Measurements from ENCODE around the gene BCKDHB. TPM values are rescaled to one million over a fixed set of nuclear protein-coding genes. Genes with fewer than 3 reads are reported as not detected.

Gene BCKDHB
- polyA plus RNA-seq, 1 of the 3 experiments (the other 2 are of a cell fraction), result 19.9 TPM

GRCh38 chr6:80095600-80095999 lies 10.9 kb upstream of the BCKDHB start:
- no peak for DNase-seq
- Histone ChIP-seq H3K27me3 (ENCODE audit: insufficient read depth) (no peaks in the 10 kb centered on the region; the same call in 1 of the 2 replicates), H3K36me3 (replicated peaks in 1 of 2; ENCODE audit: control insufficient read depth in 1 of 2, insufficient read depth in 2 of 2, low read length in 1 of 2) (no peaks in the 10 kb centered on the region), H2AFZ (ENCODE audit: low read depth) (no peak overlapping the region), H4K20me1 (ENCODE audit: insufficient read depth) (no peaks in the 10 kb centered on the region), H3K27ac (ENCODE audit: low read depth in 2 of 2, low read length in 1 of 2) (no peak overlapping the region), H3K4me1 (ENCODE audit: control insufficient read depth in 1 of 2, insufficient read depth in 2 of 2, low read depth in 1 of 2, low read length in 1 of 2) (no peaks in the 10 kb centered on the region), H3F3A (replicated peaks; ENCODE audit: insufficient read depth) (no peaks in the 10 kb centered on the region), H3K9me2 (no peaks in the 10 kb centered on the region), H3K79me2 (ENCODE audit: insufficient read depth) (no peaks in the 10 kb centered on the region), H3K9ac (no peak overlapping the region), H3K4me3 (ENCODE audit: low read depth in 2 of 2, low read length in 1 of 2) (no peak overlapping the region), H3K4me2 (no peak overlapping the region), H3K9me3 (no peaks in the 10 kb centered on the region)
- POLR2A ChIA-PET, result no interaction called here
- CTCF ChIA-PET, result interaction anchor here (1.0 to 2.3 kb wide), 3 partner anchors 9 to 146 kb away, joined by 3 to 19 read pairs (median 4); no protein-coding TSS in a partner anchor
- TF ChIP-seq YY1 (IDR thresholded peaks at IDR 0.05; ENCODE audit: low read depth) (no peak), FOXJ3 (CRISPR knock-in tag; IDR thresholded peaks at IDR 0.05) (no peak), RFX5 (IDR thresholded peaks at IDR 0.05; ENCODE audit: low read length) (no peak), USF1 (IDR thresholded peaks at IDR 0.05; ENCODE audit: borderline replicate concordance, low read depth) (no peak), EZH2phosphoT487 (IDR thresholded peaks at IDR 0.05; ENCODE audit: borderline replicate concordance, low read depth) (no peak), SIN3A (IDR thresholded peaks at IDR 0.05; ENCODE audit: borderline replicate concordance, low read depth, low read length) (no peak), TCF12 (IDR thresholded peaks at IDR 0.05) (no peak), IRF3 (IDR thresholded peaks at IDR 0.05; ENCODE audit: low read depth, low read length) (no peak), POLR2AphosphoS5 (IDR thresholded peaks at IDR 0.05; ENCODE audit: low read depth, low read length) (no peak)
- 74% methylated on average over 3 of the region's 3 CpGs for WGBS (ENCODE audit: low lambda C conversion rate)

GRCh38 chr6:80098392-80098791 lies 8.1 kb upstream of the BCKDHB start:
- H3K27me3 ChIP-seq (ENCODE audit: insufficient read depth), result no peaks in the 10 kb centered on the region; the same call in 1 of the 2 replicates
- no peaks in the 10 kb centered on the region for H3F3A ChIP-seq (replicated peaks; ENCODE audit: insufficient read depth)
- CTCF ChIA-PET, result interaction anchor here (1.0 to 3.5 kb wide), 2 partner anchors 149 to 229 kb away, joined by 4 to 28 read pairs; no protein-coding TSS in a partner anchor
- no peaks in the 10 kb centered on the region for H4K20me1 ChIP-seq (ENCODE audit: insufficient read depth)
- POLR2A ChIA-PET, result no interaction called here
- H3K9ac ChIP-seq, result no peak overlapping the region
- H3K27ac ChIP-seq (ENCODE audit: low read depth in 2 of 2, low read length in 1 of 2), result no peak overlapping the region
- no peaks in the 10 kb centered on the region for H3K36me3 ChIP-seq (replicated peaks in 1 of 2; ENCODE audit: control insufficient read depth in 1 of 2, insufficient read depth in 2 of 2, low read length in 1 of 2)
- no peaks in the 10 kb centered on the region for H3K4me1 ChIP-seq (ENCODE audit: control insufficient read depth in 1 of 2, insufficient read depth in 2 of 2, low read depth in 1 of 2, low read length in 1 of 2)
- no peaks in the 10 kb centered on the region for H3K9me2 ChIP-seq
- H2AFZ ChIP-seq (ENCODE audit: low read depth), result no peak overlapping the region
- no peak overlapping the region for H3K4me2 ChIP-seq
- DNase-seq, result no peak
- no peaks in the 10 kb centered on the region for H3K79me2 ChIP-seq (ENCODE audit: insufficient read depth)
- H3K4me3 ChIP-seq (ENCODE audit: low read depth in 2 of 2, low read length in 1 of 2), result no peak overlapping the region
- no peak for TF ChIP-seq JUND (IDR thresholded peaks at IDR 0.05)
- no peak for TF ChIP-seq FOXM1 (IDR thresholded peaks at IDR 0.05; ENCODE audit: low read depth)
- TF ChIP-seq EZH2phosphoT487 (IDR thresholded peaks at IDR 0.05; ENCODE audit: borderline replicate concordance, low read depth), result no peak
- TF ChIP-seq GATA2 (CRISPR knock-in tag; IDR thresholded peaks at IDR 0.05), result no peak
- no peak for TF ChIP-seq ELF1 (IDR thresholded peaks at IDR 0.05)
- no peak for TF ChIP-seq RFX5 (IDR thresholded peaks at IDR 0.05; ENCODE audit: low read length)
- TF ChIP-seq IRF3 (IDR thresholded peaks at IDR 0.05; ENCODE audit: low read depth, low read length), result no peak
- TF ChIP-seq USF2 (IDR thresholded peaks at IDR 0.05; ENCODE audit: borderline replicate concordance, low read depth, low read length), result no peak
- TF ChIP-seq NRF1 (IDR thresholded peaks at IDR 0.05; ENCODE audit: low read depth, low read length), result no peak
- TF ChIP-seq MXI1 (IDR thresholded peaks at IDR 0.05; ENCODE audit: low read depth, low read length), result no peak
- TF ChIP-seq ZBTB33 (IDR thresholded peaks at IDR 0.05; ENCODE audit: borderline replicate concordance, low read depth), result no peak
- TF ChIP-seq USF1 (IDR thresholded peaks at IDR 0.05; ENCODE audit: borderline replicate concordance, low read depth), result no peak
- H3K9me3 ChIP-seq, result no peaks in the 10 kb centered on the region

Measured in SK-N-SH (cell line).